Suppressor macrophage treated with lipopolysaccharide for 4 hours (primary cell): ENCODE data around the gene CIBAR2.

ENCODE experiments used
- DNase-seq: peaks from one replicate; pipeline ENCODE4 v3.0.0-alpha.2; 2020

The CIBAR2 gene

DNA sequence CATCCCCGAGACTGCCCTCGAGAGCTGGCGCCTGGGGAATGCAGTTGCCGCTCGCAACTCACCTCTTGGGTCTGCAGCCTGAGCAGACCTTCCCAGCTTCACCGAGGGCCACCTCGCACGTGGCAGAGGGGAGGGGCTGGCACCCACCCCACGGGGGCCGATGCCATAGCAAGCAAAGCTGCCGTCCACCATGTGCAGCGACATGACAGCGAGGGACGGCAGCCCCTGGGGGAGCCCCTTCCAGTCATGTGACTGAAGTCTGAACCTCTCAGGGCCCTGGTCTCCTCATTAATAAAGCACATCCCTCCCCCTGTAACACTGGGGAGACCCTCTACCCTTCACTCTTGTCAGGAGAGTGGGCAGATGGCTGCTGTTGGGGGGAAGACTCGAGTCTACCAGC, 30.5 kb downstream of the CIBAR2 start:
- no peak for DNase-seq

- DNase-seq, result no peak
These were observed 31.2 kb downstream of the CIBAR2 start for GRCh38 chr16:85081038-85081437.

DNA sequence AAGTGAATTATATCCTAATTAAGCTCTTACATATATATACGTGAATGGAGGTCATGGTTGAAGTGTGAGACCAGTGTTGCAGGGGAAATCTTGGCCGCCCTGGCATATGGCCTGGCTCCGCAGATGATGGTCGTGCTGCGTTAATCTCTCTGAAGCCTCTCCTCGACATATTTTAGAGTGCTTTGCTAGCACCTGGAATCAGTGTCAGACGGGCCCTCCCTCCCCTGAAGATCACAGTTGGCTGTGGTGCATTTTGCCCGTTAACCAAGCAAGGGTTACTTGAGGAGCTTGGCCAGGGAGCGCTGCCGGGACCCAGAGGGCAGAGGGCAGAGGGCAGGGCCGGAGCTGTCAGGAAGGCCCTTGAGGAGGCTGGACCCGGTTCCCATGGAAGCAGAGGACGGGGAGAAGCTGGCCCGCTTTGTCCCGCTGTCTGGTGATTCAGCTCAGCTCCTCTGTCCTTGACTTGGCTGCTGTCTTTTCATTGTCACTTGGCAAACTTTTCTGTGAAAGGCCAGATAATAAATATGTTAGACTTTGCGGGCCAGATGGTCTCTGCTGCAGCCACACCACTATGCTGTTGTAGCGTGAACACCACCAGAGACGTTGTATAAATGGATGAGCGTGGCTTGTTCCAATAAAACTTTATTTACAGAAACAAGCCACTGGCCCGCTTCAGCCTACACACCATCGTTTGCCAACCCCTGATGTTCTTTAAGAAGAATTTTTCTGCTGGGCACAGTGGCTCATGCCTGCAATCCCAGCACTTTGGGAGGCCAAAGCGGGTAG, 32.3 kb downstream of the CIBAR2 start:
- DNase-seq, result no peak

DNA sequence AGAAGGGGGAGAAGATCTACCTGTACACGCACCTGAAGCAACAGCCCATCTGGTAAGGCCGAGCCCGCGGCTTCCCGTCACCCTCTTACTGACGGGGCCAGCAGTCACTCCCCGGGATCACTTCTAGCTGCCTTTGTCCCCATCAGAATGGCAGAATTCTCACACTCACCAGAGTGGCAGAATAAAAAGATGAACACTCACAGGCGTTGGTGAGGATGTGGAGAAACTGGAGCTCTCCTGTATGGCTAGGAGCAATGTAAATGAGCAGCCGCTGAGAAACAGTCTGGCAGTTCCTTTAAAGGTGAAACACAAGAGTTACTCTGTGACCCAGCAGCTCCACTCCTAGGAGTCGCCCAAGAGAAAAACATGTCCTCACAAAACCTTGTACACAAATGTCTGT, 33.3 kb downstream of the CIBAR2 start:
- DNase-seq, result no peak

DNA sequence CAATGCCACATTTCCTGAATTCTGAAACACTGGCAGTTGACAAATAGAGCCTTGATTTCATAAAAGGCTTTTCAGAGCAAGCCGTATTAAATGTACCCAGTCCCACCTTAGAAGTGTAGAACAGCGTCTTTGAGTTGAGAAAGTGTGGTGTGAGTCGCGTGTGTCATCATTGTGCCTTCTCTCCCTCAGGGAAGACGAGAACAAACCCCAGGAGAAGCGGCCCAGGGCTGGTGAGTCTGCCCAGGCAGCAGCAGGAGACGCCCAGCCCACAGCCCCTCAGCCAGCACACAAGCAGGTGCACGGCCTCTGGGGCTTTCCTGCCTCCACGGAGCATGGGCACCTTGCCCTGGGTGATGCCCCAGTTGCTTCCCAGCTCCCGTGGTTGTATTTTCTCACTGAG, 34.0 kb downstream of the CIBAR2 start:
- DNase-seq, result no peak

DNA sequence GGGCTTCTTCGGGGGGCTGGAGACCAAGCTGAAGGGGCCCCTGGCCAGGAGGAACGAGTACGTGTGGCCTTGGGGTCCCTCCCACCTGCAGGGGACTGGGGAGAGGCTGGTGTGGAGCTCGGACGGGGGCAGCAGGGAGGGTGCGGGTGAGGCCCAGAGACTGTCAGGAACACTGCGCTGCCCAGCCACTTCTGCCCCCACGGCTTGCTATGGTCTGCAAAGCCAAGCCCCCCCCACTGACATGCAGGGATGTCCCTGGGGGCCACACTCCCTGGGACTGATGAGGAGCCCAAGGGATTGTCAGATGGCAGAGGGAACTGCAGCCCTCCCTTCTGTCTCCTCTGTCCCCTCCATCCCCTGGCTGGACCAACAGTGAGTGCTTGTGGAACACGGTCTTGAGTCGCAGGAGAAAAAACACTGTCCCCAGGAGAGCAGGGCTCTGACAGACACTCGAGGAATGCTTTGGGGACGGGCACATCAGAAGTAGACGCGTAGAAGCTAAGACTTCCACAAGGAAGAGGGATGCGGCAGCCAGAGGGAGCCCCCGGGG, 34.6 kb downstream of the CIBAR2 start:
- no peak for DNase-seq

DNA sequence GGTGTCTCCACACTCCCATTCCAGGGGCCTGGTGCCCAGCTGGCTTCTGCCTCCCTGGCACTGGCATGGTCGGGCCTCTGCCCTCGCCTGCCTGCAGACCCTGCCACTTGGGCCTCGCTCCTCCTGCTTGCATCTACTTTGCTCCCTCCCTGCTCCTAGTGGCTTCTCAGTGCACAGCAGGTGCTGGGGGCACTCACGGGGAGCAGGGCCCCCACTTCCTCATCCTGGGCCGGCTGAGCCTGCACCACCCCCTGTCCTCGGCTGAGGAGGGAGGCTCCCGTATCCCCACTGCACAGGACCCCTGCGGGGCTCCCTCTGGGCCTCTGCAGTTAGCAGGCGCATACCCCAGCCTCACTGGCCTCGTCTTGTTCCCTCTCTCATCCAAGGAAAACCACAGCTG, 35.2 kb downstream of the CIBAR2 start:
- no peak for DNase-seq

- no peak for DNase-seq
These were observed 36.9 kb downstream of the CIBAR2 start for GRCh38 chr16:85075236-85075924.

DNA sequence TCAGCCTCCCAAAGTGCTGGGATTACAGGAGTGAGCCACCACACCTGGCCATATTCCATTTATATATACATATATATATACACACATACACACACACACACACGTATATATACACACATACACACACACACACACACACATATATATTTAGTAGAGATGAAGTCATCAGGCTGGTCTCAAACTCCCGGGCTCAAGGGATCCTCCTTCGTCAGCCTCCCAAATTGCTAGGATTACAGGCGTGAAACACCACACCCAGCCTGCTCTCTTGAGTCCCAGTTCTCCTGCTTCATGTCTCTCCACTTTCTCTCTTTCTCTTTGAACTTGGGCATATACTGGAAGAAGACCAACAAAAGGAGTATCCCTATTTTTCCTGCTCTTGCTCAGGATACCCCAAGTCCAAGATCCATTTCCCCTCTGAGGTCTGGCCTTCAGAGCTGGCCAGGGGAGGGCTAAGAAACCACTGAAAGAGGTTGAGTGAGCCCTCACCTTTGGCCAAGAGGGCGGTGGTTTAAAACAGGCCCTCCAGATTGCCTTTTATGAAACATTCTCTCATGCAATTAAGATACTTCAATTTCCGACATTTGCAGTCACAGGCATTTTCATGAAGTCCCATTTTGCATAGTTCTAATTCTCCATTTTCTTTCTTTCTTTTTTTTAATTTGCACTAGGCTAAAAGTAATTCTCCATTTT, 37.9 kb downstream of the CIBAR2 start:
- DNase-seq, result no peak

DNA sequence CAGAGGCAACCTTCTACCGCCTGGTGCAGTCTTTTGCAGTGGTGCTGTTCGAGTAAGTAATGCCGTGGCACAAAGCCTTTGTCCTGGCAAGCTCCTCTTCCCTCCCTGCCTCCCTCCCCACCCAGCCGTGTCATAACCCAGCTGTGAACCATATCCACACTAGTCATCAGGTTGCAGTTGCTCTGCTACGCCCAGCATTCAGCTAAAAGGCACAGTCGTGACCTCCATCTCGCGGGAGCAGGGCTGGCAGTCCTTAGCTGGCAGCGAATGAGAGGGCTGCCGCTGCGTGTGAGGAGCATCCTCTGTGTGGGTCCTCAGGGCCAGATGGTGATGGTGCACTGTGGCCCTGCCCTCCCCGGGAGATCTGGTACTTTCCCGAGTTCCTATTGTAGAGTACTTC, 39.3 kb downstream of the CIBAR2 start:
- DNase-seq, result no peak

- DNase-seq, result peak; percentile 43
These were observed 40.0 kb downstream of the CIBAR2 start for GRCh38 chr16:85072076-85072860.

DNA sequence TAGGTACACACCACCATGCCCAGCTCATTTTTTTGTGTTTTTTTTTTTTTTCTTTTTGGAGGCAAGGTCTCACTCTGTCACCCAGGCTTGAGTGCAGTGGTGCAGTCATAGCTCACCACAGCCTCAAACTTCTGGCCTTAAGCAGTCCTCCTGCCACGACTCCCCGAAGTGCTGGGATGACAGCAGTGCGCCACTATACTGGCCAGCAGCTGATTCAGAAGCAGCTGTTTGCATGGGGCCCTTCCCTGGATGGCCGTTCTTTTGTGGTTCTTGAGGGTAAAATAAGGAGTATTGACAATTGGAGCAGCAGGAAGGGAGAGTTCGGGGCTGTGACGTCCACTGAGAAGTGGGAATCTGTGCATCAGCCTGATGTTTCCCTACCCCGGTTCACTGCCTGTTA, 43.1 kb downstream of the CIBAR2 start:
- no peak for DNase-seq

DNA sequence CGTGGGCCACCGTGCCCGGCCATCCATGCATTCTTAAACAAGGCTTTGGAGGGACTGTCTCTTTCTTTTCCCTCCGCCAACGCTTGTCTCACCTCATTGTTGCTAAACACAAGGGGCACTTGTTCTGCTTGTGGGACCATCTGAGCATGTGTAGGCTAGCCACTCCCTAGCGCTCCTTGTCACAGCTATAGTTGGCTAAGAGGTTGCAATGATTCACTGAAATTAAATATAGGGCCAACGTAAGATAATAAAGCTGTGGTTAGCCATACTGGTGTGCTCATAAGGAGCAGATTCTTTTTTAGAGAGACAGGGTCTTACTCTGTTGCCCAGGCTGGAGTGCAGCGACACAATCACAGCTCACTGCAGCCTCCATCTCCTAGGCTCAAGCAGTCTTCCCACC, 43.5 kb downstream of the CIBAR2 start:
- DNase-seq, result no peak

GRCh38 chr16:85067426-85067825, 44.8 kb downstream of the CIBAR2 start:
- no peak for DNase-seq

DNA sequence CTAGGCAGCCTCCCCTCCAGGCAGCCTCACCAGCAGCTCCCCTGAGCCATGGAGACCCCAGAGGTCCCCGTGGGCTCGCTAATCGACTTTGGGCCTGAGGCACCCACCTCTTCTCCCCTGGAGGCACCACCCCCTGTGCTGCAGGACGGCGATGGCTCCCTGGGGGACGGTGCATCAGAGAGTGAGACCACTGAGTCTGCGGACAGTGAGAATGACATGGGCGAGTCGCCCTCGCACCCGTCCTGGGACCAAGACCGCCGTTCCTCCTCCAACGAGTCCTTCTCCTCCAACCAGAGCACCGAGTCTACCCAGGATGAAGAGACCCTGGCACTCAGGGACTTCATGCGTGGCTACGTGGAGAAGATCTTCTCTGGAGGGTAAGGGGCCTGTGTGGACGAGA, 45.2 kb downstream of the CIBAR2 start:
- no peak for DNase-seq

- DNase-seq, result no peak
These were observed 45.9 kb downstream of the CIBAR2 start for GRCh38 chr16:85066346-85066885.

DNA sequence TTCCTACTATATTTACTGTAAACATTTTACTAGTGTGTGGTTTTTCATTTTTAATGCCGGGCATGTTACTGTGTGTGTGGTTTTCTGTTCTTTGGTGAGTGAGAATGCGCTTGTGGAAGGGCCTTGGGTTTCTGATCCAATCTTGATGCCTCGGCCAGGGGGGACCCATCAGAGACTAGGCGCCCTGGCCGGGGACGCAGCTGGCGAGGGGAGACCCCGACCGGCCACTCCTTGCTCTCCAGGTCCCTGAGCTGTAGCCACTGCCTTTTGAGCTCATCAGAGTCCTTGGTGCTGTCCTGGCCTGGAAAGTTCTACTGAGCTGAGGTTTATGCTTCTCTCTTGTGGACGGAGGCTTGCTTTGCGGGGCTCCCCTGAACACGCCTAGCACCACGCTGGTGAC, 47.2 kb downstream of the CIBAR2 start:
- no peak for DNase-seq

GRCh38 chr16:85064186-85064585, 48.1 kb downstream of the CIBAR2 start:
- no peak for DNase-seq

- peak; percentile 39 for DNase-seq
These were observed 49.4 kb downstream of the CIBAR2 start for GRCh38 chr16:85062845-85063244.

GRCh38 chr16:85062323-85062722, 49.9 kb downstream of the CIBAR2 start:
- no peak for DNase-seq

DNA sequence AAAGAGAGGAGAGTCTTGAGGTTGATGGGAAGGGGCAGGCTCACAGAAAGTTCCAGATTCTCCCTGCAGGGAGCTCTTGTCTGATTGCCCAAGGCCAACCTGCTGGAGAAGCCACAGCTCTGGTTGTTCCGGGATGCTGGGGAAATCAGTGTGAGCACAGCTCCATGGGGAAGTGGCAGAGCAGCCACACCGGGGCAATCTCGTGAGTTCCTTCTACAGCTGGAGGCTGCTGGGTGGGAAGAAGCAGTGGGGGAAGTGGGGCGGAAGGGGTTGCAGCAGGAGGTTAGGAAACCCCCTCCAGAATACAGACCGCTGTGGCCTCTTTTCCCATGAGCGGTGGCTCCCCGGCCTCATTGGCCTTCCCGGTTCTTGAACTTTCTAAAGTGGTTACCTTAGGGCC, 50.7 kb downstream of the CIBAR2 start:
- DNase-seq, result peak; percentile 92

- no peak for DNase-seq
These were observed 53.4 kb downstream of the CIBAR2 start for GRCh38 chr16:85058909-85059308.

DNA sequence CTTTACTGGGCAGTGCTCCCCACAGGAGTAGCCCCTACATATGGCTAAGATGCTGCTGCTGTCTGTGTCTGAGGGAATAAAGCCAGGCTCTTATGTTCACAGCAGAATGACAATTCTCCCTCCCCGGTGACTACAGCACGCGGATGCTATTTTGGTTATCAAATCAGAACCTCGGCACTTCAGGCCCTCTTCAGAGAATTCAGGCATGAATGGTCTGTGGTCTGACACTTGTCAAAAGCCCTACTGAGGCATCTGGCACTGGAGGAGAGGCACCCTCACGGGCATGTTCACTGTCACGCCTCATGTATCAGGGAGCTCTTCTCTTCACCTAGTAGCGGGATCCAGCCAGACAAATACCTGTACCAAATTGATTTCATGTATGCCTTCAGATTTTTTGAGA, 54.3 kb downstream of the CIBAR2 start:
- DNase-seq, result no peak
